GM12873 (cell line): ENCODE data around the gene ADGRF5.

Experiments used
- CTCF ChIP-seq: IDR thresholded peaks from 2 replicates; pipeline ENCODE4 v1.5.1; 2012; ENCODE audit warnings: low read depth, mild to moderate bottlenecking, moderate library complexity, low read length, control low read depth; ENCODE audit not compliant: insufficient read depth; ENCODE audit errors: missing control alignments

Gene ADGRF5

DNA sequence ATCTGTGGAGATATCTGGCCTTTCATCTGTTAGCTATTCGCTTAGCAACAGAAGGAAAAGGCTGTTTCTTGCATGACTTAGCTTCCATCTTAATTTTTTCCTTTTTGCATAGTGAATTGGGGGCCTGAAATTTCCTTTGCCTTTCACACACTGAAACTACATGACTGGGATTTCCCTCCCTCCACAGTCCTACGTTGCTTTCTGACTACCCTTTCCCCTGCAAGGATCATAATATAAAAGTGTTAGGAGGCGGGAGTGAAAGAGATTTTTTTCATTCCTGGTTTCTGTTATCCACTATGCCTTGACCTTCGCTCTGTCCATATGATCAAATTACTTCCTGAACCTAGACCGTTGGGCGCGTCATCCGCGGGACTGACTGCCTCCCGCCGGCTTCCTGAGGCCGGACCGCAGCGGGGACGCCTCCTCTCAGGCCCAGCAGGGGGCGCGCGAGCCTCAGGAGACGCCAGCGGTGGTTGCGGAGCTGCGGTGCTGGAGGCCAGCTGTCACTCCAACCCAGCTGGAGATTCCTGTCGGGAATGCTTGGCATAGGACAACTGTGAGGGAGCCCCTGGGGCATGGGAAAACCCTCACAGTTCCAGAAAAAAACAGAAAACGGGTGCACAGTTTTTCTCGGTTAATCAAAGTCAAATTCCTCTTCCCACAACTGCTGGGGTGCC is 72.9 kb downstream of the ADGRF5 start:
- TF ChIP-seq CTCF: peak; percentile 87

DNA sequence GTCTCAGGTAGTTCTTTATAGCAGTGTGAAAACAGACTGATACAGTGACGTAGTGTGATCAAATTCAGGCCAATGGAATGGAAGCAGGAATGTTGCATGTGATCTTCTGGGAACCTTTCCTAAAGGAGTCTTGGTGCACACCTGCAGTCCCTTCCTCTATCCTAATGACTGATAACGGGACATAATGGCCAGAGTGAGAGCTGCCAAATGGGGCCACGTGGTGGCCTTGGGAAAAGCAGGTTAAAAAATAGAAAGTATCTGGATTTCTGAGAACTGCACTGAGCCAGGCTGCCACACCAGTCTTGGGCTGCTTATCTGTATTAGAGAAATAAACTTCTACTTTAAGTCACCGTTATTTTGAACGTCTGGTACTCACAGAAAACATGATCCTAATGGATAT is 76.6 kb downstream of the ADGRF5 start:
- TF ChIP-seq CTCF: no peak

DNA sequence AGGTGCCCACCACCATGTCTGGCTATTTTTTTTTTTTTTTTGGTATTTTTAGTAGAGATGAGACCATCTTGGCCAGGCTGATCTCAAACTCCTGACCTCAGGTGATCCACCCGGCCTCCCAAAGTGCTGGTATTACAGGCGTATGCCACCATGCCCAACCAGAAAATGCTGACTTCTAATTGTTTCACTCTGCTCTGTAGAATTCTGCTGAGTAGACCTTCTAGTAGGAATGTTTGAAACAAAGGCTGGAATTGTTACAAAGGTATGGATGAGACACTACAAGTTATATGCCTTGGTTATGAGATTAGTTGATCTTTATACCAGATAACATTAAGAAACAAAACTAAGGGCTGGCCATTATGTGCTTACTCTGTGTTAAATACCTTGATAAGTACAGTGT is 83.7 kb downstream of the ADGRF5 start:
- TF ChIP-seq CTCF: no peak

DNA sequence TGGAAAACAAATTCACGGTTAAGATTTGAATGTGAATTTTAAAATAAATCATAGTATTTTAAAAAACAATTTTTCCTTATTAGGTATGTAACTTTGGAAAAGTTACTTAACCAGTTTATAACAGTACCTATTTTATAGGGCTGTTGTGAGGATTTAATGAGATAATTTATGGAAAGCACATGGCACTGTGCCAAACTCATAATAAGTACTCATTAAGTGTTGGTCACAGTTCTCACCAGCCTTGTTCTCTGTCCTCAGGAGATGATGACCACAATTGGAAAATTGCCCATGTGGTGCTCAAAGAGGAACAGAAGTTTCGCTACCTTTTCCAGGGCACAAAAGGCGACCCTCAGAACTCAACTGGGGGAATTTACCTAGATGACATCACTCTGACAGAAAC is 88.9 kb downstream of the ADGRF5 start:
- no peak for TF ChIP-seq CTCF

DNA sequence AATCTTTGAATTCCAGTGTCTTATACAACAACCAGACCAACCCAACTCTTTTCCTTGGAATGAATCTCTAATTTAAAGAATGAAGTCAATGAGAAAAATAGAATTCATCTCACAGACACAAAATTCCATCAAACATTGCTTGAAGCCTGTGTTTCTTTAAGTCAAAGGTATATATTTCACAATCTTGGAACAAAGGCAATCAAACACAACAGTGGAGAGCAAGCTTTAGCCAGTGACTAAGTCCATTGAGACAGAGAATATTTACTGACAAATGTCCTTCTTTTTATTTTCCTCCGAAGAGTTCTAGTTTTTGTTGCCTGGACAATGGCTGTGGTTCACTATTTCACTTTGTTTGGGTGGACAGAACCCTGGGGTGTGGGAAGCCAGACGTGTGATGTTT is 92.8 kb downstream of the ADGRF5 start:
- TF ChIP-seq CTCF: no peak

DNA sequence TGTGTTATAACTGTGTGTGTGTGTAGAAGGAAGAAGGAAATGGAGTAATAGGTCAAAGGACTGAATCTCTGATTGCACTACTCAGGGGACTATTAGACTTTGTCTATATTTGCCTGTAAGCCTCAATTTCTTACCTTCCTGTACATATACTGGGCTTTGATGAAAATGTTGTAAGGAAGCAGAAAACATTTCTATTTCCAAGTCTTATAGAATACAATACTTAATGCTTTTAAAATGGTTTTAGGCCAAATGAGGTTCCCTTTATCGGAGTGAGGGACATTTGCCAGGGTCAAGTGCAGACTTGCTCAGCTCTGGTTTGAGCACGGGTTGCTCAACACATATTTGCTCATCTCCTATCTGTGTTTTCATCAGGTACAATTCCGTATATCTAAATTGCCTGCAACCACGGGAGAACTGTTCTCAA is 100.3 kb downstream of the ADGRF5 start:
- no peak for TF ChIP-seq CTCF

DNA sequence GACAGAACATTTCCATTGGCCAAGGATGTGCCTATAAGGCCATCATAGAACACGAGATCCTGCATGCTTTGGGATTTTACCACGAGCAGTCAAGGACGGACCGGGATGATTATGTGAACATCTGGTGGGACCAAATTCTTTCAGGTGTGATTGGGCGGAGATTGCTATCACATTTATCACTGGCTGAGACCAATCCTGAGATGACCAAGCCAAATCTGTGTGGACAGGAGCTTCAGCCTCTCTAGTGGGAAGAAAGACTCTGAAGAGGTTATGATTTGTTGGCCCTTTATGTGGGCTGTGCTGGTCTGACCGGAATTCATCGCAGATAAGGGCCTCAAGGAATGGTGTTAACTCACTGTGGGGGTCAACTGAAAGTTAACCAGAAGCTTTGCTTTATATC is 102.2 kb downstream of the ADGRF5 start:
- no peak for TF ChIP-seq CTCF
